Effector memory CD4-positive, alpha-beta T cell (primary cell): Measurements from ENCODE around the gene RPS19.

Experiments used
- DNase-seq, 3 donors: peaks; one replicate each; pipeline ENCODE4 v3.0.0-alpha.2; 2020
- H3K27ac ChIP-seq: 2 replicates; pipeline ENCODE4 v1.7.0; 2013; ENCODE audit warnings: mild to moderate bottlenecking, low read length, moderate library complexity; ENCODE audit not compliant: insufficient read depth, poor library complexity, severe bottlenecking
- H3K27me3 ChIP-seq: replicated peaks from 2 replicates; pipeline ENCODE4 v1.7.0; 2013; ENCODE audit warnings: mild to moderate bottlenecking, low read length; ENCODE audit not compliant: insufficient read depth, control insufficient read depth, poor library complexity, severe bottlenecking
- H3K36me3 ChIP-seq: 2 replicates; pipeline ENCODE4 v1.7.0; 2013; ENCODE audit warnings: mild to moderate bottlenecking, low read length, moderate library complexity; ENCODE audit not compliant: control insufficient read depth, insufficient read depth
- H3K4me1 ChIP-seq: 2 replicates; pipeline ENCODE4 v1.7.0; 2013; ENCODE audit warnings: low read length, mild to moderate bottlenecking; ENCODE audit not compliant: control insufficient read depth, insufficient read depth, poor library complexity, severe bottlenecking
- H3K4me3 ChIP-seq: 2 replicates; pipeline ENCODE4 v1.7.0; 2013; ENCODE audit warnings: low read length, low read depth, mild to moderate bottlenecking; ENCODE audit not compliant: insufficient read depth, poor library complexity, severe bottlenecking
- H3K9me3 ChIP-seq: 2 replicates; pipeline ENCODE4 v1.7.0; 2013; ENCODE audit warnings: mild to moderate bottlenecking, low read length, moderate library complexity; ENCODE audit not compliant: control insufficient read depth

Gene RPS19

DNA sequence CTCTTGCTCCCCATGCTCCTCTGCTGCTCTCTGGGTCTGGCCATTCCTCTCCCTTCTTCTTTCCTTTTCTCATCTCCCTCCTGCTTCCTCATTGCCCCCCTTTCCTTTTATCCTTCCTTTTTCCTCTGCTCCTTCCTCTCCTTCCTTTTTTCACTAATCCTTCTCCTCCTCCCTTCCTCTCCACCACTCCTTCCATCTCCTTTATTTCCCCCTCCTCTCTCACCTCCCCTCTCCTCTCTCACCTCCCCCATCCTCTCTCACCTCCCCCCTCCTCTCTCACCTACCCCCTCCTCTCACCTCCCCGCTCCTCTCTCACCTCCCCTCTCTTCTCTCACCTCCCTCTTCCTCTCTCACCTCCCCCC, 36.5 kb downstream of the RPS19 start:
- Histone ChIP-seq H3K27ac (no peak overlapping the region), H3K9me3 (no peaks in the 10 kb centered on the region), H3K27me3 (no peaks in the 10 kb centered on the region), H3K4me3 (no peak overlapping the region), H3K36me3 (peaks cover 86% of the 10 kb centered on the region), H3K4me1 (peaks cover 29% of the 10 kb centered on the region)
- no peak for DNase-seq

- Histone ChIP-seq H3K27me3 (no peaks in the 10 kb centered on the region), H3K27ac (peak overlapping the region; percentile 37), H3K4me3 (no peak overlapping the region), H3K9me3 (no peaks in the 10 kb centered on the region), H3K4me1 (peaks cover 24% of the 10 kb centered on the region), H3K36me3 (peaks cover 86% of the 10 kb centered on the region)
- DNase-seq = no peak
Observed at GRCh38 chr19:41897181-41897580, 37.1 kb downstream of the RPS19 start.

GRCh38 chr19:41897820-41898219, 37.8 kb downstream of the RPS19 start:
- H3K36me3 ChIP-seq = peaks cover 86% of the 10 kb centered on the region
- no peak overlapping the region for H3K27ac ChIP-seq
- H3K4me1 ChIP-seq = peaks cover 17% of the 10 kb centered on the region
- no peaks in the 10 kb centered on the region for H3K27me3 ChIP-seq
- no peaks in the 10 kb centered on the region for H3K9me3 ChIP-seq
- no peak overlapping the region for H3K4me3 ChIP-seq
- DNase-seq = no peak

- no peak for DNase-seq
- Histone ChIP-seq H3K4me1 (peaks cover 13% of the 10 kb centered on the region), H3K9me3 (no peaks in the 10 kb centered on the region), H3K27me3 (no peaks in the 10 kb centered on the region), H3K4me3 (no peak overlapping the region), H3K36me3 (peaks cover 87% of the 10 kb centered on the region), H3K27ac (no peak overlapping the region)
Observed at GRCh38 chr19:41898235-41898634, 38.2 kb downstream of the RPS19 start.

- Histone ChIP-seq H3K27ac (no peak overlapping the region), H3K4me3 (no peak overlapping the region), H3K9me3 (no peaks in the 10 kb centered on the region), H3K36me3 (peaks cover 92% of the 10 kb centered on the region), H3K4me1 (peaks cover 7% of the 10 kb centered on the region), H3K27me3 (no peaks in the 10 kb centered on the region)
- DNase-seq = no peak
Observed at GRCh38 chr19:41901707-41902360, 41.8 kb downstream of the RPS19 start.

DNA sequence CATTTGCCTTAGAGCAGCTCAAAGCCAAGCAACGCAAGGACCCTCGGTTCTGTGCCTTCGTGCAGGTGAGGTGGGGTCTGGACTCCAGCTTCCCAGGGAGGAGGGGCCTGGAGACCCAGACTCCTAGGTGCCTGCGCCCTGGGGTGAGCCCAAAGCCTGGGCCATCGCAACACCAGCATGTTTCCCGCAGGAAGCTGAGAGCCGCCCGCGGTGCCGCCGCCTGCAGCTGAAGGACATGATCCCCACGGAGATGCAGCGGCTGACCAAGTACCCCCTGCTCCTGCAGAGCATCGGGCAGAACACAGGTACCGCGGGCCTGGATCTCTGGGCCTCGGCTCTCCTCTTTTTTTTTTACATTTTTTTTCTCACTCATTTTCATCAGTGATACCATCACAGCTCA, 42.5 kb downstream of the RPS19 start:
- no peak for DNase-seq
- Histone ChIP-seq H3K4me1 (peaks cover 7% of the 10 kb centered on the region), H3K4me3 (no peak overlapping the region), H3K9me3 (no peaks in the 10 kb centered on the region), H3K36me3 (peaks cover 92% of the 10 kb centered on the region), H3K27me3 (no peaks in the 10 kb centered on the region), H3K27ac (no peak overlapping the region)

DNA sequence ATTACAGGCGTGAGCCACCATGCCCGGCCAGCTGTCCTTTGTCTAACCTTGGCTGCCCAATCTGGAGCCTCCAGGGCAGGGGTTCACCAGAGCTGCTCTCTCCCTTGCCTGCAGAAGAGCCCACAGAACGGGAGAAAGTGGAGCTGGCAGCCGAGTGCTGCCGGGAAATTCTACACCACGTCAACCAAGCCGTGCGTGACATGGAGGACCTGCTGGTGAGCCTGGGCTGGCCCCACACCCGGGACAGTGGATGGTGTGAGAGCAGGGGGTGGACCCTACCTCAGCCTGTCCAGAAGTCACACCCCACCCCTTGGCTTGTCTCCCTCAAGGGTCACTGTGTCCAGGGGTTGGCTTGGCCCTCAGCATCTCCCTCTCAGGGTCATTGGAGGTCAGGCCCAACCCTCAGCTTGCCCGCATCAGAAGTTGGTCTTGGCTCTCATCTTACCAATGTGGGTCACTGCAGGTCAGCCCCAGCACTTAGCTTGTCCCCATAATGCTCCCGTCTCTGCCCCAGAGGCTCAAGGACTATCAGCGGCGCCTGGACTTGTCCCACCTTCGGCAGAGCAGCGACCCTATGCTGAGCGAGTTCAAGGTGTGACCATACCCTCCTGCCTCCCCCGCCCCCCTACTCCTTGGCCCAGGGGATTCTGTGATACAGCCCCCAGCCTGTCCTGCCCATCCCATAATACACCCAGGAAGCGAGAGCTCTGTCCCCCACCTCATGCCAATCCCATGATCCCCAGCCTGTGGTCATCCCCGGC, 43.3 kb downstream of the RPS19 start:
- Histone ChIP-seq H3K27ac (no peak overlapping the region), H3K36me3 (peaks cover 84% of the 10 kb centered on the region), H3K9me3 (no peaks in the 10 kb centered on the region), H3K4me1 (peaks cover 7% of the 10 kb centered on the region), H3K4me3 (no peak overlapping the region), H3K27me3 (no peaks in the 10 kb centered on the region)
- no peak for DNase-seq

DNA sequence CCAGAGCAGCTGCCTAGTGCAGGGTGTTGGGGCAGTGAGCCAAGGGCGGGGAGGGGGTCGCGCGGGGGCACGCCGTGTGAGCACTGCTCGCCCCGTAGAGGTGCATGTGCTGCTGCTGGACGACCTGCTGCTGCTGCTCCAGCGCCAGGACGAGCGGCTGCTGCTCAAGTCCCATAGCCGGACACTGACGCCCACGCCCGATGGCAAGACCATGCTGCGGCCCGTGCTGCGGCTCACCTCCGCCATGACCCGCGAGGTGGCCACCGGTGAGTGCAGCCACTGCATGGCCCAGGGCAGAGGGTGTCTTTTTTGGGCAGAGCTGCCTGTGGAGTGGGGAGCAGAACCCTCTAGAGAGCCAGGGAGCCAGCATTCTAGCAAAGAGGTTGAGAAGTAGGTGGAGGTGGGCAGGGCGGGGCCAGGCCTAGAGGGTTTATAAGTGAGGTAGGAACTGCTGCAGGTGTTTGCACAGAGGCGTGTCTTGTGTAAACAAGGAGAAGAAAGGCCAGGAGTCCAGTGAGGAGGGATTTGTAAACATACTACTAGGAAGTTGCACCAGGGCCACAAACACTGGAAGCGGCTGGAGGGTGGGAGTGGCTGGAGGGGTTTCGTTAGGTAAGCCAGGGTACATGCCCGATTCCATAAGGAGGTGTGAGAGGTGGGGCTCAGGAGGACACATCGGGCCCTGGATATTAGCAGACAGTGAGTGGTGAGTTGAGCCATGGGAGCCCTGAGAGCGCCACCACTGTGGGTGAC, 44.2 kb downstream of the RPS19 start:
- H3K4me1 ChIP-seq = peaks cover 7% of the 10 kb centered on the region
- H3K27me3 ChIP-seq = no peaks in the 10 kb centered on the region
- no peak for DNase-seq
- peaks cover 75% of the 10 kb centered on the region for H3K36me3 ChIP-seq
- H3K27ac ChIP-seq = no peak overlapping the region
- no peaks in the 10 kb centered on the region for H3K9me3 ChIP-seq
- H3K4me3 ChIP-seq = no peak overlapping the region

GRCh38 chr19:41905273-41906002, 45.4 kb downstream of the RPS19 start:
- no peak for DNase-seq
- Histone ChIP-seq H3K36me3 (peaks cover 63% of the 10 kb centered on the region), H3K9me3 (no peaks in the 10 kb centered on the region), H3K27me3 (no peaks in the 10 kb centered on the region), H3K27ac (no peak overlapping the region), H3K4me1 (peaks cover 7% of the 10 kb centered on the region), H3K4me3 (no peak overlapping the region)
